ENCODE data around the gene MAST2. TPM values are rescaled to one million over a fixed set of nuclear protein-coding genes. Genes with fewer than 3 reads are reported as not detected.

Gene MAST2
- 10 to 100 TPM; 28.0 to 34.4 (median 31.6) TPM for total RNA-seq

GRCh38 chr1:45803299-45803780 lies at the start of gene MAST2:
Gene MAST2 (plus strand): TSS chr1:45803612. CDS start chr1:45803896, 284 bp downstream.
- H3K4me3 ChIP-seq: peak within 1 kb of the TSS; percentile 54 to 70 (median 58)
- H3K36me3 ChIP-seq: no peaks in the 10 kb centered on the region
- H3K9me3 ChIP-seq: no peaks in the 10 kb centered on the region
- TF ChIP-seq, protein P1, sequence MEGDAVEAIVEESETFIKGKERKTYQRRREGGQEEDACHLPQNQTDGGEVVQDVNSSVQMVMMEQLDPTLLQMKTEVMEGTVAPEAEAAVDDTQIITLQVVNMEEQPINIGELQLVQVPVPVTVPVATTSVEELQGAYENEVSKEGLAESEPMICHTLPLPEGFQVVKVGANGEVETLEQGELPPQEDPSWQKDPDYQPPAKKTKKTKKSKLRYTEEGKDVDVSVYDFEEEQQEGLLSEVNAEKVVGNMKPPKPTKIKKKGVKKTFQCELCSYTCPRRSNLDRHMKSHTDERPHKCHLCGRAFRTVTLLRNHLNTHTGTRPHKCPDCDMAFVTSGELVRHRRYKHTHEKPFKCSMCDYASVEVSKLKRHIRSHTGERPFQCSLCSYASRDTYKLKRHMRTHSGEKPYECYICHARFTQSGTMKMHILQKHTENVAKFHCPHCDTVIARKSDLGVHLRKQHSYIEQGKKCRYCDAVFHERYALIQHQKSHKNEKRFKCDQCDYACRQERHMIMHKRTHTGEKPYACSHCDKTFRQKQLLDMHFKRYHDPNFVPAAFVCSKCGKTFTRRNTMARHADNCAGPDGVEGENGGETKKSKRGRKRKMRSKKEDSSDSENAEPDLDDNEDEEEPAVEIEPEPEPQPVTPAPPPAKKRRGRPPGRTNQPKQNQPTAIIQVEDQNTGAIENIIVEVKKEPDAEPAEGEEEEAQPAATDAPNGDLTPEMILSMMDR (IDR thresholded peaks at IDR 0.05): no peak
- TF ChIP-seq POLR2AphosphoS5 (IDR thresholded peaks at IDR 0.05) (no peak), POLR2A (IDR thresholded peaks at IDR 0.05) (no peak)
- intact Hi-C loops (cut with DNase I; ENCODE audit: low total_unique reads): loop anchor here (10.0 kb wide), 1 partner anchor 49 kb away; the partner anchor contains the start of gene IPP
- peak within 1 kb of the TSS; percentile 79 to 91 for H3K27ac ChIP-seq
- peaks cover 0 to 14% of the 10 kb centered on the region in 2 donors for H3K4me1 ChIP-seq
- DNase-seq (ENCODE audit: low spot score in 2 of 2): peak; percentile 73 to 81
- no peaks in the 10 kb centered on the region for H3K27me3 ChIP-seq

DNA sequence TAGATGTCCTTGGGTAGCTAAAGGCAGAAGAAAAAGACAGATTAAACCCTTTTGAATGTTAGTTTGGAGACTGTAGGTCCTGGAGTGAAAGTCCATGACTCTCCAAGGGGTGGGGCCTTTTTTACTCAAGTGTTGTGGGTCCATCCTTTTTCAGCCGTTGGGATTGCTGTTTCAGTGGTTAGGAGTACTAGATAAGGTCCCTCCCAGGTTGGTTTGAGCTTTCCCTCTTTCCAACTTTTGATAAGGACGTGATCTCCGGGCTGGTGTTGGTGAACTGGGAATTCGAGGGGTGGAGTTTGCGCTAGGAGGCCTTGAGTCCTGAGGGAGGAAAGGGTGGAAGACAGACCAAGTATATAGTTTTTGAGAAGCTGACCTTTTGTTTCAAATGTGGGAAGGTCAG lies 47.7 kb upstream of the MAST2 start:
- no peaks in the 10 kb centered on the region for H3K36me3 ChIP-seq
- H3K27ac ChIP-seq: no peak overlapping the region
- TF ChIP-seq POLR2AphosphoS5 (IDR thresholded peaks at IDR 0.05): no peak
- no peak for TF ChIP-seq POLR2A (IDR thresholded peaks at IDR 0.05)
- TF ChIP-seq, protein P1 (IDR thresholded peaks at IDR 0.05): no peak
- no peaks in the 10 kb centered on the region for H3K27me3 ChIP-seq
- H3K4me1 ChIP-seq: peaks cover 0 to 4% of the 10 kb centered on the region in 2 donors
- peaks cover 0 to 6% of the 10 kb centered on the region in 2 donors for H3K9me3 ChIP-seq
- H3K4me3 ChIP-seq: no peak overlapping the region
- intact Hi-C loops (cut with DNase I; ENCODE audit: low total_unique reads): loop anchor here (10.0 kb wide), 2 partner anchors 49 to 279 kb away; partner anchors contain the start of gene MAST2
- no peak for DNase-seq (ENCODE audit: low spot score in 2 of 2)

DNA sequence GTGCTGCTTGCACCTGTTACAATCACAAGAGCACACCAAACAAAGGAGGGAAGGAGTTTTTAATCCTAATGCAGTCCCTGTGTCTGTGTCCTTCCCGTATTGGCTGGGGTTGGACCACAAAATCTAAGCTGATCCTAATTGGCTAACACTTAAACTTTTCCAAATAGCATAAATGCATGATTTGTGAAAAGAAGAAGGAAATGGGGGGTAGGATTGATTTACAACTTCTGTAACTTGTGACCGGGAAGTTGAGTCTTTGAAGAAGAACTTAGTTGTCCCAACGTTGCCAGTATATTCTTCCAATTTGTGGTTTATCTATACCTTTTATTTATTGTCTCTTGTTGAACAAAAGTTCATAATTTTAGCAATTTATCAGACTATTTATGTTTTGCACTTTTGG lies 41.1 kb upstream of the MAST2 start:
- Histone ChIP-seq H3K27me3 (no peaks in the 10 kb centered on the region), H3K9me3 (no peaks in the 10 kb centered on the region), H3K4me3 (no peak overlapping the region), H3K36me3 (no peaks in the 10 kb centered on the region), H3K27ac (no peak overlapping the region), H3K4me1 (no peaks in the 10 kb centered on the region)
- intact Hi-C loops (cut with DNase I; ENCODE audit: low total_unique reads): no loop called here
- TF ChIP-seq POLR2A (IDR thresholded peaks at IDR 0.05): no peak
- TF ChIP-seq, protein P1 (IDR thresholded peaks at IDR 0.05): no peak
- TF ChIP-seq POLR2AphosphoS5 (IDR thresholded peaks at IDR 0.05): no peak
- DNase-seq (ENCODE audit: low spot score in 2 of 2): no peak

- TF ChIP-seq POLR2A (IDR thresholded peaks at IDR 0.05): no peak
- TF ChIP-seq, protein P1 (IDR thresholded peaks at IDR 0.05): no peak
- no peak for TF ChIP-seq POLR2AphosphoS5 (IDR thresholded peaks at IDR 0.05)
- Histone ChIP-seq H3K27me3 (no peaks in the 10 kb centered on the region), H3K9me3 (no peaks in the 10 kb centered on the region), H3K4me1 (no peaks in the 10 kb centered on the region), H3K36me3 (no peaks in the 10 kb centered on the region), H3K27ac (no peak overlapping the region), H3K4me3 (no peak overlapping the region)
- no peak for DNase-seq (ENCODE audit: low spot score in 2 of 2)
- intact Hi-C loops (cut with DNase I; ENCODE audit: low total_unique reads): no loop called here
Measured at GRCh38 chr1:45765999-45766792, 37.2 kb upstream of the MAST2 start.

GRCh38 chr1:45767035-45767434 lies 36.4 kb upstream of the MAST2 start:
- no peaks in the 10 kb centered on the region for H3K27me3 ChIP-seq
- H3K27ac ChIP-seq: no peak overlapping the region
- H3K4me3 ChIP-seq: no peak overlapping the region
- intact Hi-C loops (cut with DNase I; ENCODE audit: low total_unique reads): no loop called here
- TF ChIP-seq, protein P1 (IDR thresholded peaks at IDR 0.05): no peak
- TF ChIP-seq POLR2AphosphoS5 (IDR thresholded peaks at IDR 0.05) (no peak), POLR2A (IDR thresholded peaks at IDR 0.05) (no peak)
- DNase-seq (ENCODE audit: low spot score in 2 of 2): no peak
- no peaks in the 10 kb centered on the region for H3K36me3 ChIP-seq
- no peaks in the 10 kb centered on the region for H3K9me3 ChIP-seq
- no peaks in the 10 kb centered on the region for H3K4me1 ChIP-seq

Data from breast epithelium (tissue), 4 donors.